ENCODE results near the gene MEIS2.
A peak's percentile ranks its signal among the peaks of the same experiment; 100 is the strongest.

MEIS2 gene

DNA sequence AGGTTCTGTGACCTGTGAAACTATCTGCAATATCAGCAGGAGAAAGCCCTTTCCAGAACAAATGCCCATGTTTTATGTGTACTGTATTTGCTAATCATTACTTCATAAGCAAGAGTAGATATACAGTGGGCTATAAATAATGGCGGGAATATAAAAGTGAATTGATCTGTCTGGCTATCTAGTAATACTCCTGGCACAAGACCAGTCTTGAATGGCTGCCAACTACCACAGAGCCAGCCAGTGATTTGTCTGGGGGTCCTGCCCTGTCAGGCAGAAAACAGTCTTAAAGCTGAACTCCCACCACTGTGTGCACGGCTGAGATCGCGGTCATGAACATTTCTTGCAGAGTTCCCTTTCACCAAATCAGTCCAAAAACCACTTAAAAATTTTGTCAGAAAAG is 176.3 kb downstream of the MEIS2 start:
- H3K4me3 ChIP-seq (ENCODE audit: low read depth, low read length) = no peak overlapping the region
- H3K9ac ChIP-seq (ENCODE audit: low read depth, low read length) = no peak overlapping the region
- no peaks in the 10 kb centered on the region for H3K27me3 ChIP-seq (ENCODE audit: control insufficient read depth, insufficient read depth, low read length)
- H3K27ac ChIP-seq (ENCODE audit: low read depth, low read length) = no peak overlapping the region
- H3K4me1 ChIP-seq (ENCODE audit: control insufficient read depth, insufficient read depth, low read length) = 0 out of 2 replicates have a peak, but pooled peaks cover 6% of the 10 kb centered on the region
- H3K9me3 ChIP-seq (ENCODE audit: control insufficient read depth, insufficient read depth, low read length) = no peaks in the 10 kb centered on the region
- no peaks in the 10 kb centered on the region for H3K36me3 ChIP-seq (ENCODE audit: control insufficient read depth, insufficient read depth, low read length)

DNA sequence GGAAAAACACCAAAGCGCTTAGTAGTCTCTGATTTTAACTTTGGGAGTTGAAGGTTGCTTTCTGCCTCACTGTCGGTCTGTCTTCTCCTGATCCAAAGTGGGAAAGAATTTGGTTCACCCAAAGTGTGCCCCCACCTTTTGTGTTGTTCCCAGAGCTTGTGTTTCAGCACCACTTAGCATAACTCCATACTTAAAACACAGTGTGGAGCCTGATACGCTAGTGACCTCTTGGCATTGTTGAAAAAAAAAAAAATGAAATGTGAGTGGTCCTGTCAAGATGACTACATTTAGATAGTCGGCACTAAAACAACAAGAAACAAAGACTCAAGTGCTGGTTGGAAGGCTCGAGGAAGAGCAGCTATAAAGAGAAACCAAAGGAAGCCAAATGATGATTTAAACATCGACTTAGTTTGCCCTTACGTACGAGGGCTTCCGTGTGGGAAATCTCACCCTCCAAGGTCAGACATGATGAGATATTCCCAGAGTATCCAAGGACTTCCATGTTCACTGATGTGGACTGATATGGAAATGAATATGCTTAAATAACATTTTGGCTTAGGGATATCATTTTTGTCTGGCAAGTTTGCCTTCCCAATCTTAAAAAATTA is 178.8 kb downstream of the MEIS2 start:
- Histone ChIP-seq H3K4me1 (ENCODE audit: control insufficient read depth, insufficient read depth, low read length) (0 out of 2 replicates have a peak, but pooled peaks cover 6% of the 10 kb centered on the region), H3K4me3 (ENCODE audit: low read depth, low read length) (no peak overlapping the region), H3K36me3 (ENCODE audit: control insufficient read depth, insufficient read depth, low read length) (no peaks in the 10 kb centered on the region), H3K27ac (ENCODE audit: low read depth, low read length) (no peak overlapping the region), H3K27me3 (ENCODE audit: control insufficient read depth, insufficient read depth, low read length) (no peaks in the 10 kb centered on the region), H3K9me3 (ENCODE audit: control insufficient read depth, insufficient read depth, low read length) (no peaks in the 10 kb centered on the region), H3K9ac (ENCODE audit: low read depth, low read length) (no peak overlapping the region)

DNA sequence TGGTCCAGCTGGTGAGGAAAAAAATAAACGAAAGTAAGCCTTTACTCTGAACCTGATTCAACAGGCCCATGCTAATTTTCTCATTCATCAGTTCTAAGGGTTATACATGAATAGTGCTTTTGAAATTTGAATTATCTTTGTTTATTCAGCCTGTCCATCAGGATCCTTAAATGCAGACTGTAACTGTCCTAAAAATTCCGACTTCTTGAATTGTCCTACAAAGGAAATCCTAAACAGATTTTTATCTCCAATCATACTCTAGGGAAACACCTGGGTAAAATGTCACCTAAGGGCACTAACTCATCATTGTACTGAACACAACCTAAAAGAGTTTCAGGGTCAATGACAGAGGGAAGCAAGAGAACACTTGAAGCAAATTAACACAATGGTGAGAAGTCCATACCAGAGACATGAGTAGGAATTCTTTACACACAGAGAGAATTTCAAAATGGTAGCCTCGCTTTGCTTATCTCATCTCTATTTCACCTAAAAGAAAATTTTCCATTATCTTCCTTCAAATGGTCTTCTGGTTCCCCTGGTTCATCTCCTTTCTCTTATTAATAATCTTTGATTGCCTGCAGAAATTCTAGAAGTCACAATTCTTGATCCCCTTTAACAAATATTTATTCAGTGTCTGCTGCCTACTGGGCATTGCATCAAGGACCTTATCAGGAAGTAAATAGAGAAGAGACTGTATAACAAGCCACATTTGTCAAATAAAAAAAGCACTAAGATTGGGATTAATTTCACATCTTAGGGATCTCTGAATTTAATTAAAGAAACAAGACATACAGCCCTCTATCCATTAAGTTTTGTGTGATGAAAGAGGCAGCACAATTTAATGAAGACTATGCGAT is 182.7 kb downstream of the MEIS2 start:
- no peak overlapping the region for H3K9ac ChIP-seq (ENCODE audit: low read depth, low read length)
- H3K9me3 ChIP-seq (ENCODE audit: control insufficient read depth, insufficient read depth, low read length) = no peaks in the 10 kb centered on the region
- H3K36me3 ChIP-seq (ENCODE audit: control insufficient read depth, insufficient read depth, low read length) = no peaks in the 10 kb centered on the region
- H3K4me3 ChIP-seq (ENCODE audit: low read depth, low read length) = no peak overlapping the region
- H3K4me1 ChIP-seq (ENCODE audit: control insufficient read depth, insufficient read depth, low read length) = peaks cover 15% of the 10 kb centered on the region
- H3K27me3 ChIP-seq (ENCODE audit: control insufficient read depth, insufficient read depth, low read length) = no peaks in the 10 kb centered on the region
- H3K27ac ChIP-seq (ENCODE audit: low read depth, low read length) = no peak overlapping the region

DNA sequence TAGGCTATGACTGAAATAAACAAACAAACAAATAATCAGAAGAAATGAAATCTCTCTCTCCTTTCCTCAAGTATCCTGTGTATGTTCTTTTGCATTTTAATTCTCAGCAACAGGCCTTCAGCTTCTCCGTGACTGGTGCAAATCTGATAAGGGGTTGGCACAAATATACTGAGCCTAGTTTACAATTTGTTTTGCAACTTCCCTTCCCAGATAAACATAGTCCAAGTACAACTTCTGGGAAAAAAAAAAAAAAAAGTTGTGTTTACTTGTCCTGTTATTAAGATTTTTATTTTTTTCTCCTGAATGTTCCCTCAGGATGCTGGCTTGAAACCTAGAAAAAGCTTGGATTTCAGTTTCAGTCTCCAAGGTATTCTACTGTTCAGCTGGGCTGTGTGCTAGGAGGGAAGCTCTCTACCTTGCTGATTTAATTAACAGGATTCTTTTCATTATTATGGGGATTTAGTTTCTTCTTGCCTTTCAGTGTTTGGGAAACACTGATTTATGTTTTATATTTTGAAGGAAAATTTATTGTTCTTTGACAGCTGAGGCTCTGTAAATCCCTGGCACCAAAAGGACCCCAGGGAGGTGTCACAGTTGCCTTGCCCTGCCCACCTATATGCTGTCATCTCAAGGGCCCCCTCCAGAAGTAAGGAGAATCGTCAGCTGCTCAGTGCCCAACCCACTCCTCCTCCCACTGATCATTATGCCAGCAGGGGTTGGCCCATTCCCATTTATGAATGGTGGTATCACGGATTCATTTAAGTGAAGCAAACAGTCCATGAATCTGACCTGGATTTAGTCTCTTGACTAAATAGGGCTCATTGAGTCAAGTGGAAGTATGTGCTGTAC is 185.2 kb downstream of the MEIS2 start:
- Histone ChIP-seq H3K27me3 (ENCODE audit: control insufficient read depth, insufficient read depth, low read length) (no peaks in the 10 kb centered on the region), H3K4me3 (ENCODE audit: low read depth, low read length) (no peak overlapping the region), H3K27ac (ENCODE audit: low read depth, low read length) (no peak overlapping the region), H3K9ac (ENCODE audit: low read depth, low read length) (no peak overlapping the region), H3K4me1 (ENCODE audit: control insufficient read depth, insufficient read depth, low read length) (peaks cover 14% of the 10 kb centered on the region), H3K36me3 (ENCODE audit: control insufficient read depth, insufficient read depth, low read length) (no peaks in the 10 kb centered on the region), H3K9me3 (ENCODE audit: control insufficient read depth, insufficient read depth, low read length) (no peaks in the 10 kb centered on the region)

DNA sequence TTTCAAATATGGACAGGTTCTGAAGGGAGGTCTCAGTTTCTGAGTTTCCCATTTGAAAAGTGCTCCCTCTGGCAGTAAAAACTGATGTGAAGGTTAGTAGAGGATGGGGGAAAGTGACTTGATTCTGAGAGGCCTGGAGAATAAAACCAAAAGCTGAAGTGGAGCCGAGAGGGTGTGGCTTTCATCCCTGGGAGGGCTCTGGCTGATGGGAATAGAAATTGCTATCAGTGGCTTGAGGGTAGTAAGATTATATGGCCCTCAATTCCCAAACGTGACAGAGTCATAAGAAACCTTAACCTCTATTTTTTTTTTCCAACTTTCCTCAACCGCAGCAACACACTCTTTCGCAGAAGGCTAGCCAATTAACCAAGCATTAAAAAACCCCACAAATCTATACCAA is 185.9 kb downstream of the MEIS2 start:
- Histone ChIP-seq H3K27ac (ENCODE audit: low read depth, low read length) (no peak overlapping the region), H3K4me1 (ENCODE audit: control insufficient read depth, insufficient read depth, low read length) (peaks cover 14% of the 10 kb centered on the region), H3K27me3 (ENCODE audit: control insufficient read depth, insufficient read depth, low read length) (no peaks in the 10 kb centered on the region), H3K9ac (ENCODE audit: low read depth, low read length) (no peak overlapping the region), H3K36me3 (ENCODE audit: control insufficient read depth, insufficient read depth, low read length) (no peaks in the 10 kb centered on the region), H3K9me3 (ENCODE audit: control insufficient read depth, insufficient read depth, low read length) (no peaks in the 10 kb centered on the region), H3K4me3 (ENCODE audit: low read depth, low read length) (no peak overlapping the region)

DNA sequence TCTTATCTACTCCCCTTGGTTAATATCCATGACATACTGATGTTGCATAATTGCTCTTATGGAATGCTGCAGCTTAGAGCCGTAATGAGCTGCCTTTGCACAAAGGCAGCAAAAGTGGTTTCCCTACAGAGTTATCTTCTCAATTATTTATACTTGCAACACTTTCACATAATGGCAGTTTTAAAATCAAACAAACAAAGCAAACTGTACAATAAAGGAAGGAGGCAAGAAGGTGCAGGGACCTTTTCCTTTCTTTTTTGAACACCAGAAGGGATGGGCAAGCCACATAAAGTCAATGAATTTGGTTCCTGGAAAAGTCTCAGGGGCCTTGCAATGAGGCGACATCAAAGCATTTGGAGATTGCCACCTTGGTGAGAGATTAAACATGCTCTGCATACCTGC is 188.0 kb downstream of the MEIS2 start:
- no peaks in the 10 kb centered on the region for H3K36me3 ChIP-seq (ENCODE audit: control insufficient read depth, insufficient read depth, low read length)
- no peaks in the 10 kb centered on the region for H3K9me3 ChIP-seq (ENCODE audit: control insufficient read depth, insufficient read depth, low read length)
- no peak overlapping the region for H3K9ac ChIP-seq (ENCODE audit: low read depth, low read length)
- peaks cover 23% of the 10 kb centered on the region for H3K4me1 ChIP-seq (ENCODE audit: control insufficient read depth, insufficient read depth, low read length)
- no peak overlapping the region for H3K4me3 ChIP-seq (ENCODE audit: low read depth, low read length)
- no peaks in the 10 kb centered on the region for H3K27me3 ChIP-seq (ENCODE audit: control insufficient read depth, insufficient read depth, low read length)
- no peak overlapping the region for H3K27ac ChIP-seq (ENCODE audit: low read depth, low read length)

DNA sequence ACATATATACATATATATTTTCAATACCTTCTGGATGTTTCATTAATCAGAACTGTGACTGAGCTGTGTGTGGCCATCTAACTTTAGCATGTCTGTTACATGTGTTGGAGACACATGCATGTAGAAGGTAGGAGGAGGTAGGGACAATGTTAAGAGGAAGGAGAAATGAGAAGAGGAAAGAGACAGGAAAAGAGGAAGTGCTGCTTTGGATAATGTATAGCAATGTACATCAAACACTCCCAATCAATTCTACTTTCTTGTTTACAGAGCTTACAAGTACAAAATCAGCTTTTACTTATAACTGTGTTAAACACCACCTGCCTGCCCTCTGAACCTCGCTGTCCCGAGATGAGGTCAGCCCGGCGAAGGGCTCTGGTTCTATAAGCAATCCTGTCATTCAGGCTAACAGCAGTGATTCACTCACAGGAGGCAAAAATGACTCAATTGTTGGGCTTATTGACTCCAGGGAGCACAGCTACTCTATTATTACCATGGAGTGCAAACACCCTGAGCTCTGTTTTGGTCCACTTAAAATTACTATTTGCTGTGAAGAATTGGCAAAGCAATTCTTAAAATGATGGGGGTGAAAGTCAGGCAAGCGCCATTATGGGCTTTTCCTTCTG is 188.9 kb downstream of the MEIS2 start:
- H3K4me1 ChIP-seq (ENCODE audit: control insufficient read depth, insufficient read depth, low read length) = peaks cover 32% of the 10 kb centered on the region
- H3K36me3 ChIP-seq (ENCODE audit: control insufficient read depth, insufficient read depth, low read length) = no peaks in the 10 kb centered on the region
- no peak overlapping the region for H3K9ac ChIP-seq (ENCODE audit: low read depth, low read length)
- H3K9me3 ChIP-seq (ENCODE audit: control insufficient read depth, insufficient read depth, low read length) = no peaks in the 10 kb centered on the region
- H3K4me3 ChIP-seq (ENCODE audit: low read depth, low read length) = no peak overlapping the region
- no peaks in the 10 kb centered on the region for H3K27me3 ChIP-seq (ENCODE audit: control insufficient read depth, insufficient read depth, low read length)
- no peak overlapping the region for H3K27ac ChIP-seq (ENCODE audit: low read depth, low read length)

DNA sequence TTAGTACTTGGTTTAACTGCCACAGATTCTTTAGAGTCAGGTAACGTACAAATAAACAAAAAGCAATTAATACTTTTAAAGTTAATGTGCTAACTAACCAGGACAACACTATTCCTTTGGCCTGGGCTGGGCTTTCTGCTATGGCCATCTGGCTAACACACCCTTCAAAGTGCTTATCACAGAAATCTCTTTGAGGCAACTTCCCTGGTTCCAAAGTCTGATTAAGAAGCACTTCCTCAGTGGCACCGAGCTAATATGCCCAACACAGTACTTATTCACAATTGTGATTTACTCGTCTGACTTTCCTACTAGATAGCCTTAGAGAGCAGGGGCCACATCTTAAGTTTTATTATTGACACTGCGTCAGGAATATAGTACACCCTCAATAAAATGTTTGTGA is 191.4 kb downstream of the MEIS2 start:
- Histone ChIP-seq H3K4me1 (ENCODE audit: control insufficient read depth, insufficient read depth, low read length) (peaks cover 47% of the 10 kb centered on the region), H3K36me3 (ENCODE audit: control insufficient read depth, insufficient read depth, low read length) (no peaks in the 10 kb centered on the region), H3K27ac (ENCODE audit: low read depth, low read length) (no peak overlapping the region), H3K9ac (ENCODE audit: low read depth, low read length) (no peak overlapping the region), H3K4me3 (ENCODE audit: low read depth, low read length) (no peak overlapping the region), H3K9me3 (ENCODE audit: control insufficient read depth, insufficient read depth, low read length) (no peaks in the 10 kb centered on the region), H3K27me3 (ENCODE audit: control insufficient read depth, insufficient read depth, low read length) (no peaks in the 10 kb centered on the region)

DNA sequence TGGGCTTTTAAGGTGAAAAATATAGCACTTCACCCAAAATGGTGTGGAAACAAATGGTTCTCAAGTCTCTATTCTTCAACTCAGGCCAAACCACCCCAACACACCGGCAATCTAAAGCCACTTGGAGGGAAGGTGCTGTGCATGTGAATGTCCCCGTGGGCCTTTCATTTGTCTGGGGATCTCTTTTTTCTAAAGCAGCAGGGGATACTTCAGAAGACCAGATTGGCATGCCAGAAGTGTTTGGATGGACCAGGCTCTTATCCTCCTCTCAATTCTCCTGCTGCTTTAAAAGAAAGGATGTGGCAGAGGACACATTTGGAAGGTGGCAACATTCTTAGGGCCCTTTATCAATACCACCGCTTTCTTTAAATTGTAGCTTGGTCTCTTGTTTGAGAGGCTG is 193.1 kb downstream of the MEIS2 start:
- H3K36me3 ChIP-seq (ENCODE audit: control insufficient read depth, insufficient read depth, low read length) = no peaks in the 10 kb centered on the region
- no peaks in the 10 kb centered on the region for H3K27me3 ChIP-seq (ENCODE audit: control insufficient read depth, insufficient read depth, low read length)
- no peak overlapping the region for H3K4me3 ChIP-seq (ENCODE audit: low read depth, low read length)
- H3K9me3 ChIP-seq (ENCODE audit: control insufficient read depth, insufficient read depth, low read length) = no peaks in the 10 kb centered on the region
- peak overlapping the region; percentile 78 for H3K27ac ChIP-seq (ENCODE audit: low read depth, low read length)
- H3K4me1 ChIP-seq (ENCODE audit: control insufficient read depth, insufficient read depth, low read length) = peaks cover 63% of the 10 kb centered on the region
- H3K9ac ChIP-seq (ENCODE audit: low read depth, low read length) = no peak overlapping the region

DNA sequence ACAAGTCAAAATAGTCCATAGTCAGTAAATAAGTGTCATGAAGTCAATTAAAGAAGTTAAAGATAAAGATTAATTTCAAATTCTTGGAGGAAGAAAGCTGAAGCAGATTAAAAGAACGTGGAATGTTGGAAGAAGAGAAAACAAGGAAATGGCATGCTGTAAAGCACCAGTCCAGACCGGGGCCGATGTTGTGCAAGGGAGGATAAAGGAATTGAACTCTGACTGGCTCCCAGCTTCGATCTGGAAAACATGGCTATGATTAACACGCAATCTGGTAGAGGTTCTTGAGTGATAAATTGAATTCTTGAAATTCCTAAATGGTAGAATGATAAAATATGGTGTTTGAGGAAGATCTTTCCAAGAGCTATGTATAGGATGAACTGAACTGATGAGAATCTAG is 194.4 kb downstream of the MEIS2 start:
- Histone ChIP-seq H3K9ac (ENCODE audit: low read depth, low read length) (no peak overlapping the region), H3K4me1 (ENCODE audit: control insufficient read depth, insufficient read depth, low read length) (peaks cover 62% of the 10 kb centered on the region), H3K36me3 (ENCODE audit: control insufficient read depth, insufficient read depth, low read length) (no peaks in the 10 kb centered on the region), H3K27ac (ENCODE audit: low read depth, low read length) (no peak overlapping the region), H3K9me3 (ENCODE audit: control insufficient read depth, insufficient read depth, low read length) (no peaks in the 10 kb centered on the region), H3K4me3 (ENCODE audit: low read depth, low read length) (no peak overlapping the region), H3K27me3 (ENCODE audit: control insufficient read depth, insufficient read depth, low read length) (no peaks in the 10 kb centered on the region)
